HepG2 (cell line): ENCODE data around the gene PACSIN1. TPM values are rescaled to one million over a fixed set of nuclear protein-coding genes. Genes with fewer than 3 reads are reported as not detected.

Experiments used
- ATAC-seq: fragments of 200-7000 bp; cut with Tn5 transposase; 3 replicates; pipeline ENCODE4 v1.9.1; 2020; ENCODE audit warnings: mild to moderate bottlenecking, moderate library complexity
- BruUV-seq: library from RNA; stranded (reverse); fragments of 400-500 nt; replicated peaks from 2 replicates; lab custom pipeline; 2021; lab: Mats Ljungman, UMichigan
- CTCF ChIA-PET: fragments of 300-600 bp; formaldehyde crosslinking; extraction: SDS; loops from one replicate; lab custom pipeline; 2021; ENCODE audit warnings: low total read pairs, inconsistent platforms, low intra/inter-chr PET ratio; lab: Yijun Ruan, JAX
- POLR2A ChIA-PET: fragments of 350-600 bp; sonication (Branson Sonifier 250); formaldehyde crosslinking; loops from one replicate; lab custom pipeline; 2020; ENCODE audit warnings: antibody characterized with exemption, inconsistent platforms; lab: Yijun Ruan, JAX
- DNase-seq: peaks from one replicate; pipeline ENCODE4 v3.0.0-alpha.2; 2015; ENCODE audit warnings: low spot score
- FAIRE-seq: peaks from 3 replicates; lab custom pipeline; 2011; peaks lifted over from hg19 to GRCh38; lab: Jason Lieb, UNC
- H2AFZ ChIP-seq: one replicate; pipeline ENCODE4 v1.6.1; 2011; ENCODE audit warnings: low read length, inconsistent platforms
- H3K27ac ChIP-seq: fragments of 300-600 bp; 3 replicates; pipeline ENCODE4 v1.8.0; 2011; ENCODE audit warnings: mixed run types, mild to moderate bottlenecking, mixed read lengths, low read length, inconsistent platforms; ENCODE audit not compliant: insufficient read depth; ENCODE audit errors: extremely low read length
- H3K27me3 ChIP-seq, 2 experiments: fragments of 200-600 bp in 1 of 2; 2 replicates in 1 of 2; 3 replicates in 1 of 2; pipeline versions ENCODE4 v1.6.0 to v1.8.0; 2011; ENCODE audit warnings: low read length in 2 of 2, mild to moderate bottlenecking in 2 of 2, moderate library complexity in 2 of 2, inconsistent platforms in 1 of 2; ENCODE audit not compliant: insufficient read depth in 2 of 2, control insufficient read depth in 1 of 2
- H3K36me3 ChIP-seq, 2 experiments: fragments of 200-600 bp in 1 of 2; replicated peaks in 1 of 2; 2 replicates in 1 of 2; 3 replicates in 1 of 2; pipeline versions ENCODE4 v1.5.1 to v1.8.0; 2011; ENCODE audit warnings: low read length in 2 of 2, inconsistent platforms in 1 of 2; ENCODE audit not compliant: insufficient read depth in 2 of 2, control insufficient read depth in 1 of 2
- H3K4me1 ChIP-seq: 2 replicates; pipeline ENCODE4 v1.5.1; 2012; ENCODE audit warnings: low read length, inconsistent platforms; ENCODE audit not compliant: insufficient read depth
- H3K4me2 ChIP-seq: 2 replicates; pipeline ENCODE4 v1.6.0; 2011; ENCODE audit warnings: low read depth, low read length, inconsistent platforms
- H3K4me3 ChIP-seq, 3 experiments: fragments of 200-600 bp in 1 of 3; sonication (generic), shearing (Covaris generic) in 1 of 3; replicated peaks in 1 of 3; 2 replicates each; pipeline ENCODE4 v1.5.1; 2011 to 2016; ENCODE audit warnings: low read length in 3 of 3, inconsistent platforms in 2 of 3, low read depth in 2 of 3, mild to moderate bottlenecking in 2 of 3, control low read depth in 1 of 3, mixed read lengths in 1 of 3; ENCODE audit not compliant: insufficient read depth in 1 of 3
- H3K79me2 ChIP-seq: one replicate; pipeline ENCODE4 v1.6.1; 2011; ENCODE audit warnings: low read length, inconsistent platforms; ENCODE audit not compliant: insufficient read depth
- H3K9ac ChIP-seq: 2 replicates; pipeline ENCODE4 v1.6.0; 2011; ENCODE audit warnings: mild to moderate bottlenecking, low read depth, low read length, inconsistent platforms; ENCODE audit not compliant: insufficient read depth
- H3K9me3 ChIP-seq: 2 replicates; pipeline ENCODE4 v1.5.1; 2012; ENCODE audit warnings: mild to moderate bottlenecking, low read length
- H4K20me1 ChIP-seq: 2 replicates; pipeline ENCODE4 v1.6.0; 2011; ENCODE audit warnings: inconsistent platforms, mild to moderate bottlenecking, low read length, moderate library complexity; ENCODE audit not compliant: insufficient read depth
- ATM ChIP-seq: fragments of 450-650 bp; IDR thresholded peaks from 2 replicates; pipeline ENCODE4 v1.7.1; 2017; ENCODE audit warnings: mild to moderate bottlenecking, borderline replicate concordance
- FOXM1 ChIP-seq: sonication (generic); formaldehyde crosslinking; IDR thresholded peaks from 2 replicates; pipeline ENCODE4 v1.5.0; 2020; ENCODE audit warnings: missing genetic modification reagents
- MED13 ChIP-seq: sonication (generic); formaldehyde crosslinking; IDR thresholded peaks from 2 replicates; pipeline ENCODE4 v1.5.0; 2020; ENCODE audit warnings: missing genetic modification reagents
- RFXAP ChIP-seq: sonication (generic); formaldehyde crosslinking; IDR thresholded peaks from 2 replicates; pipeline ENCODE4 v1.4.0; 2020; ENCODE audit warnings: missing genetic modification reagents, borderline replicate concordance
- SMC3 ChIP-seq: IDR thresholded peaks from 2 replicates; pipeline ENCODE4 v1.6.1; 2011; ENCODE audit warnings: low read length, improper control_type of control experiment
- ZNF614 ChIP-seq: IDR thresholded peaks from 2 replicates; pipeline ENCODE4 v1.6.1; 2018; ENCODE audit warnings: missing biosample characterization, missing genetic modification reagents, inconsistent platforms, borderline replicate concordance
- WGBS: methylation state at CpG from one replicate; pipeline ENCODE4 v1.1.6; 2017; ENCODE audit warnings: low lambda C conversion rate; 5-methylcytosine and 5-hydroxymethylcytosine counted together
- in situ Hi-C: cut with HindIII; loops from 2 replicates; pipeline ENCODE4 v1.10.0; 2017; ENCODE audit warnings: low pct_unique_long_range_greater_than_20kb; ENCODE audit not compliant: extremely low pct_ligation_motif_present
- intact Hi-C: fragments of 100-400 bp; cut with micrococcal nuclease; formaldehyde crosslinking; loops from one replicate; pipeline ENCODE4 v1.10.0; 2022; ENCODE audit not compliant: unreplicated experiment
- polyA plus RNA-seq, 8 experiments: library from polyadenylated mRNA; depleted of rRNA in 3 of 8; stranded (reverse) in 7 of 8; unstranded in 1 of 8; fragments of >200 nt; fragmentation: Illumina TruSeq in 4 of 8; extraction: Trizol in 4 of 8; gene quantifications; 2 replicates each; pipeline versions ENCODE4 v1.2.1 to v1.2.3, GENCODE V29; 2011 to 2016; ENCODE audit warnings: low read depth in 4 of 8, missing spikeins in 1 of 8, mixed read lengths in 1 of 8; ENCODE audit not compliant: insufficient read depth in 1 of 8
- total RNA-seq, 5 experiments: library from RNA; depleted of rRNA; stranded (reverse); fragments of >200 nt; fragmentation: Illumina TruSeq; extraction: Trizol; gene quantifications; 2 replicates each; pipeline ENCODE4 v1.2.3, GENCODE V29; 2016; ENCODE audit warnings: low read depth in 1 of 5
- TF ChIP-seq, protein P1 (sequence below): sonication (generic); formaldehyde crosslinking; IDR thresholded peaks from 2 replicates; pipeline ENCODE4 v1.4.0; 2020; ENCODE audit warnings: missing genetic modification reagents
- TF ChIP-seq, protein P2 (sequence below), 2 experiments: sonication (generic) in 1 of 2; formaldehyde crosslinking in 1 of 2; IDR thresholded peaks; 2 replicates each; pipeline versions ENCODE4 v1.6.1 to v1.9.0; 2014 to 2022; ENCODE audit warnings: antibody characterized with exemption in 1 of 2, borderline replicate concordance in 1 of 2, inconsistent platforms in 1 of 2, low read depth in 1 of 2, missing genetic modification reagents in 1 of 2

The PACSIN1 gene
- total and polyA plus RNA-seq, 2 of the 13 experiments (the other 11 are each of a cell fraction or from before 2014, with no cell fraction given), result not detected

DNA sequence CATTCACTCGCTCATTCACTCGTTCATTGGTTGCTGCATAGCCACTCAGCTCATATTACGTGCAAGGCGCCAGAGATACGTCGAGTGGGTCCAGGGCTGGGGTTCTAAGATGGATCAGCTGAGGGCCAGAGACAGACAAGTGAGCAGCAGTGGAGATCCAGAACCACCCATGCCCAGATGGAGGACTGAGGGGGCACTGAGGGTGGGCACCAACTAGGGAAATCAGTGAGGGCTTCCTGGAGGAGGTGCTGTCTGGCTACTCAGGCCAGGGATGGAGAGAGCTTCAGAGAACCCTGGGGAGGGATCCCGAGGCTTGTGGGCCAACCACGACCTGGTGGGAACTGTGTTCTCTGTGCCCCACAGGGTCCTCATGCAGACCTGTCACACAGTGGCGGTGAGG lies 90.6 kb downstream of the PACSIN1 start (continued):
- no peak for TF ChIP-seq RFXAP (CRISPR knock-in tag)
- TF ChIP-seq, protein P1, sequence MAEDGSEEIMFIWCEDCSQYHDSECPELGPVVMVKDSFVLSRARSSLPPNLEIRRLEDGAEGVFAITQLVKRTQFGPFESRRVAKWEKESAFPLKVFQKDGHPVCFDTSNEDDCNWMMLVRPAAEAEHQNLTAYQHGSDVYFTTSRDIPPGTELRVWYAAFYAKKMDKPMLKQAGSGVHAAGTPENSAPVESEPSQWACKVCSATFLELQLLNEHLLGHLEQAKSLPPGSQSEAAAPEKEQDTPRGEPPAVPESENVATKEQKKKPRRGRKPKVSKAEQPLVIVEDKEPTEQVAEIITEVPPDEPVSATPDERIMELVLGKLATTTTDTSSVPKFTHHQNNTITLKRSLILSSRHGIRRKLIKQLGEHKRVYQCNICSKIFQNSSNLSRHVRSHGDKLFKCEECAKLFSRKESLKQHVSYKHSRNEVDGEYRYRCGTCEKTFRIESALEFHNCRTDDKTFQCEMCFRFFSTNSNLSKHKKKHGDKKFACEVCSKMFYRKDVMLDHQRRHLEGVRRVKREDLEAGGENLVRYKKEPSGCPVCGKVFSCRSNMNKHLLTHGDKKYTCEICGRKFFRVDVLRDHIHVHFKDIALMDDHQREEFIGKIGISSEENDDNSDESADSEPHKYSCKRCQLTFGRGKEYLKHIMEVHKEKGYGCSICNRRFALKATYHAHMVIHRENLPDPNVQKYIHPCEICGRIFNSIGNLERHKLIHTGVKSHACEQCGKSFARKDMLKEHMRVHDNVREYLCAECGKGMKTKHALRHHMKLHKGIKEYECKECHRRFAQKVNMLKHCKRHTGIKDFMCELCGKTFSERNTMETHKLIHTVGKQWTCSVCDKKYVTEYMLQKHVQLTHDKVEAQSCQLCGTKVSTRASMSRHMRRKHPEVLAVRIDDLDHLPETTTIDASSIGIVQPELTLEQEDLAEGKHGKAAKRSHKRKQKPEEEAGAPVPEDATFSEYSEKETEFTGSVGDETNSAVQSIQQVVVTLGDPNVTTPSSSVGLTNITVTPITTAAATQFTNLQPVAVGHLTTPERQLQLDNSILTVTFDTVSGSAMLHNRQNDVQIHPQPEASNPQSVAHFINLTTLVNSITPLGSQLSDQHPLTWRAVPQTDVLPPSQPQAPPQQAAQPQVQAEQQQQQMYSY, result no peak
- no peak for TF ChIP-seq MED13 (CRISPR knock-in tag)
- no peak for TF ChIP-seq ZNF614 (CRISPR knock-in tag)

DNA sequence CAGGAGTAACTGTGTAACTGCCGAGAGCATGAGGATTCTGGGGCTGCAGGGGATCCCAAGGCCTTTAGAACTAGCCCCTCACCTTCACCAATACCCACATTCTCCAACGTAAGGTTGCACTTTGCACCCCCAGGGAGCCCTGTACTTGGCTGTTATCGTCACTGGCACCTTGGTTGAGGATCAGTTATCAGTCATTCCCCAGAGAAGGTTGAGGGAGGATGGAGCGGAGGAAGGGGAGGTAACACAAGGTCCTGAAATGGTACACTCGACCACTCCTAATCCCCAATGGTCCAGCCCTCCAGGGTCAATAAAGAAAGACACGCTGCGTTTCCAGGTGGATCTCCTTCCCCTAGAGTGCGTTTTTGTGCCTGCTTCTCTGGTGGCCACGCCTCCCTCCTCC lies 91.4 kb downstream of the PACSIN1 start:
- no peak overlapping the region for H2AFZ ChIP-seq
- peaks cover 35% of the 10 kb centered on the region for H3K4me1 ChIP-seq
- POLR2A ChIA-PET, result no interaction called here
- H3K27ac ChIP-seq, result no peak overlapping the region
- H3K4me3 ChIP-seq, result no peak overlapping the region
- TF ChIP-seq SMC3, result no peak
- no peak for TF ChIP-seq FOXM1 (CRISPR knock-in tag)
- TF ChIP-seq, protein P2, sequence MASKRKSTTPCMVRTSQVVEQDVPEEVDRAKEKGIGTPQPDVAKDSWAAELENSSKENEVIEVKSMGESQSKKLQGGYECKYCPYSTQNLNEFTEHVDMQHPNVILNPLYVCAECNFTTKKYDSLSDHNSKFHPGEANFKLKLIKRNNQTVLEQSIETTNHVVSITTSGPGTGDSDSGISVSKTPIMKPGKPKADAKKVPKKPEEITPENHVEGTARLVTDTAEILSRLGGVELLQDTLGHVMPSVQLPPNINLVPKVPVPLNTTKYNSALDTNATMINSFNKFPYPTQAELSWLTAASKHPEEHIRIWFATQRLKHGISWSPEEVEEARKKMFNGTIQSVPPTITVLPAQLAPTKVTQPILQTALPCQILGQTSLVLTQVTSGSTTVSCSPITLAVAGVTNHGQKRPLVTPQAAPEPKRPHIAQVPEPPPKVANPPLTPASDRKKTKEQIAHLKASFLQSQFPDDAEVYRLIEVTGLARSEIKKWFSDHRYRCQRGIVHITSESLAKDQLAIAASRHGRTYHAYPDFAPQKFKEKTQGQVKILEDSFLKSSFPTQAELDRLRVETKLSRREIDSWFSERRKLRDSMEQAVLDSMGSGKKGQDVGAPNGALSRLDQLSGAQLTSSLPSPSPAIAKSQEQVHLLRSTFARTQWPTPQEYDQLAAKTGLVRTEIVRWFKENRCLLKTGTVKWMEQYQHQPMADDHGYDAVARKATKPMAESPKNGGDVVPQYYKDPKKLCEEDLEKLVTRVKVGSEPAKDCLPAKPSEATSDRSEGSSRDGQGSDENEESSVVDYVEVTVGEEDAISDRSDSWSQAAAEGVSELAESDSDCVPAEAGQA (IDR thresholded peaks at IDR 0.05; ENCODE audit: low read depth), result no peak
- TF ChIP-seq, protein P2 (CRISPR knock-in tag; IDR thresholded peaks at IDR 0.05; ENCODE audit: borderline replicate concordance), result no peak
- TF ChIP-seq ATM, result no peak
- no peaks in the 10 kb centered on the region for H3K9me3 ChIP-seq
- H3K27me3 ChIP-seq, result peaks cover 19 to 64% of the 10 kb centered on the region in 2 experiments
- ATAC-seq, result no peak
- H4K20me1 ChIP-seq, result no peaks in the 10 kb centered on the region
- CTCF ChIA-PET, result no interaction called here
- 45% methylated on average over 9 of the region's 9 CpGs for WGBS
- FAIRE-seq, result no peak
- no peaks in the 10 kb centered on the region for H3K79me2 ChIP-seq
- H3K9ac ChIP-seq, result no peak overlapping the region
- H3K36me3 ChIP-seq, result no peaks in the 10 kb centered on the region
- no TSS peak for BruUV-seq
- no peak overlapping the region for H3K4me2 ChIP-seq
- DNase-seq, result no peak
- intact Hi-C loops (no loop called here), in situ Hi-C loops (no loop called here)
